NCI-H1694 treated with DMSO at 0.1 percent for 48 hours (cell line): Measurements from ENCODE around the gene FAM53A.
A peak's percentile ranks its signal among the peaks of the same experiment; 100 is the strongest.
"Not testable (repeated sequence)": the region's sequence is repeated elsewhere in the genome, so short reads cannot be mapped to it uniquely, and the experiment has no call there.

ENCODE experiments used
- DNase-seq: peaks from one replicate; lab custom pipeline; 2025; lab: John Stamatoyannopoulos, UW

Gene FAM53A

DNA sequence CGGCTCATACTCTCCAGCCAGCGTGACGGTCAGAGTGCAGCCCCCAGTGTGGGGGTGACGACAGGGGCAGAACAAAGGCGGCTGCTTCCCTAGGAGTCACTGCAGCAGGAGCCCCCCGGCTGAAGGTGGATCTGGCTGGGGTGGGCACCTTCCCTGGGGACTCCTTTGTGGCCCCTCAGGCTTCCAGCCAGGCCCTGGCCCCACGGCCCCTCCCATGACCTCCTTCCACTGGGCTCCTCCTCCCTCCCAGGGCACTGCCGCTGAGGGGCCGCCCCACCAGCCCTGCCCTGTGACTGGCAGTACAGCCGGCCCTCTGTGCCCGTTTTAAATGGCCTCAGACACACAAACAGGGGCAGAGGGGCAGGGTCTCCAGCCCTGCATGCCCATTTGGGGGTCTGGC lies 61.9 kb downstream of the FAM53A start:
- DNase-seq, result no peak

DNA sequence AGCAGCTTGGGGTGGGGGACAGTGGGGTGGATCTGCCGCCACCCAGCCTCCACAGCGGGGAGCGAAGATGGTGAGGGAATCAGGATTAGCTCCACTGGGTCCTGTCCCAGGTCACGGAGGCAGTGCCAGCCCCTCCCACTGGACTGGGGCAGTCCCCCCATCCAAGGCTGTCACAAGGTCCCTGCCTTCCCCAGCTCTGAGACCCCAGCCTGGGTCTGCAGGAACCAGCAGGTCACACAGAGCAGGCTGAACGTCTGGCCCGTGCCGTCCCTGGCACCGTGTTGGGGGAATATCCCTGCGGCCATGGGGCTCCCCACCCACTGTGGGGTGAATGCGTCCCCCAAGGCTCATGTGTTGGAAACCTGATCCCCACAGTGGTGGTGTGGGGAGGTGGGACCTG lies 62.6 kb downstream of the FAM53A start:
- no peak for DNase-seq

- no peak for DNase-seq
These were observed 64.9 kb downstream of the FAM53A start for GRCh38 chr4:1619151-1619672.

DNA sequence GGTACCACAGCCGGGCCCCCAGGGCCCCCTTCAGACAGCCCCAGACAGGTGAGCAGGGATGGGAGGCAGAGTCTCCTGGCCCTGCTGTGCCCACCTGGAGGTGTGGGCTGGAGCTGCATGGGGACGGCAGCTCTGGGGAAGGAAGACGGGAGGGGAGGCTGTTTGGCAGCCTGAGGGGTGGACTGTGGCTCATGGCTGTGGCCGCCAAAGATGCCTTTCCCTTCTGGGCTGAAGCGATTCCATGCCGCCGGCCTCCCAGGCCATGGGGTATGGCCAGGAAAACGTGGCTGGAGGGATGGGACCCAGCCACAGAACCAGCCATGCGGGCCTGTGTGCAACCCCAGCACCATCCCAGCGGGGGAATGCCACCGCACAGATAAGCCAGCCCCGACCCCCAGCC lies 65.7 kb downstream of the FAM53A start:
- DNase-seq, result no peak

DNA sequence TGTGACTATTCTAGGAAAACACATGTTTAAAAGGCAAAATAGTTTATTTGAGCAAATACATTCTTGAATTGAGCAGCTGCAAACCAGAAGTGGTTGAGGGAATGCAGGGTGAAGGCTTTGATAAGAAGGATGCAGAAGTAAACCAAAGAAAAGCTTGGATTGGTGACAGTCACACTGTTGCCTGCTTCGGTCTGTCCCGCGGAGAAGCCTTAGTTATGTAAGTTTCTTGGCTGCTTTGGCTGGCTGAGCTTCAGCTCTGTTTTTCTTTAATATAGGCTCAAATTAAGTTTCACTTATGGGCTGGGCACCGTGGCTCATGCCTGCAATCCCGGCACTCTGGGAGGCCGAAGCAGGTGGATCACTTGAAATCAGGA lies 67.6 kb downstream of the FAM53A start:
- DNase-seq, result no peak

GRCh38 chr4:1615786-1616556 lies 68.1 kb downstream of the FAM53A start:
- no peak for DNase-seq

DNA sequence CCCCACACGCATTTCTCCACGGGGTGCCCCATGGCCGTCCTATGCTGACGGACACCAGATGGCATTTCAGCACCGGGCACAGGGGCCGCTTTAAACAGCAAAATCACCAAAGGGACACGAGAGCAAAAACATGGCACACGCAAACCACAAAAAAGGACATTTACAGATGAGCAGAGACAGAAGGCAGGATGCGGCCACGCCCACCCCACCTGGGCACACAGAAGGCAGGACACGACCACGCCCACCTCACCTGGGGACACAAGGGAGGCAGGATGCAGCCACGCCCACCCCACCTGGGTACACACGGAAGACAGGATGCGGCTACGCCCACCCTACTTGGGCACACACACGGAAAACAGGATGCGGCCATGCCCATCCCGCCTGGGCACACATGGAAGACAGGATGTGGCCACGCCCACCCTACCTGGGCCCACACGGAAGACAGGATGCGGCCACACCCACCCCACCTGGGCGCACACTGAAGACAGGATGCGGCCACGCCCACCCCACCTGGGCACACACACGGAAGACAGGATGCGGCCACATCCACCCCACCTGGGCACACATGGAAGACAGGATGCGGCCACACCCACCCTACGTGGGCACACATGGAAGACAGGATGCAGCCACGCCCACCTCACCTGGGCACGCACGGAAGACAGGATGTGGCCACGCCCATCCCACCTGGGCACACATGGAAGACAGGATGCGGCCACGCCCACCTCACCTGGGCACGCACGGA lies 69.1 kb downstream of the FAM53A start:
- no peak for DNase-seq

DNA sequence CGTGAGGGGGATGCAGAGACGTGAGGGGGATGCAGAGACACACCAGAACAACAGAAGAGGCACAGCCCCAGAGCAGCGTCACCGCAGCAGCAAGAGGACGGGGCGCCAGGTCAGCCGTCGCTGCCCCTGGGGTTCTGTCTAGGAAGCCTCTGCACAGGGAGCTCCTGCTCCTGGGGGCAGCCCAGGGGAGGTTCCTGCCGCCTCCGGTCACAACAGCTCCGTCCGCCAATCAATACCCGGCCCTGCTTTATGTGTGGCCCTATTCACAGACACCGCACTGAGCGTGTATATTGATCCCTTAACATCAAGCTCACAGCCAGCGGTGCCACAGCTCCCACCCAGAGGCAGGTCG lies 69.6 kb downstream of the FAM53A start:
- DNase-seq, result no peak

DNA sequence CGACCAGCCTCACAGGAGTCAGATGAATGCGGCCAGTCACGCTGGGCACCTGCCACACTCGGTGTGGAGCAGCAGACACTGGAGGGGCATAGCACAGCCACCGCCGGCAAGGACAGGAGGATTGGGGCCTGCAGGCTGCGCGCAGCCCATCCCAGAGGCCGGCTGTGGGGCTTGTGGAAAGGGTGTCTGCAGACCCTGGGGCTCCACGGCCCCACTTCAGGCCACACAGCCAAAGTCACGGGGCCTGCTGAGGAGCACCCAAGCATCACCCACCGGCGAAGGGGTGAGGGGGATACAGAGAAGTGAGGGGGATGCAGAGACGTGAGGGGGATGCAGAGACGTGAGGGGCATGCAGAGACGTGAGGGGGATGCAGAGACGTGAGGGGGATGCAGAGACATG lies 70.1 kb downstream of the FAM53A start:
- DNase-seq, result no peak

DNA sequence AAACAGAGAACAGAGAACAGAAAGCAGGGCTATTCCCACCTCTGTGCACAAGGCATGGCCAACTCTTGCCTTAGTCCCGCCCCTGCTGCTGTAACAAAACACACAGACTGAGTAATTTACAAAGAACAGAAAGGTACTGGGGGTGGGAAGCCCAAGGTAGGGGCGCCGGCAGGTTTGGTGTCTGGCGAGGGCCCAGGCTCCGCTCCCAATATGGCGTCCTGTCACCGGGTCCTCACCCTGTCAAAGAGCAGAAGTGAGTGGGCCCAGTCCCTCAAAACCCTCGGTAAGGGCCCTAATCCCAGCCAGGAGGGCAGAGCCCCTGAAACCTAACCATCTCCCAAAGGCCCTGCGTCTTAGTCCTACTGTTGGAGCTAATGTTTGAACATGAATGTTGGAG lies 71.0 kb downstream of the FAM53A start:
- no peak for DNase-seq

DNA sequence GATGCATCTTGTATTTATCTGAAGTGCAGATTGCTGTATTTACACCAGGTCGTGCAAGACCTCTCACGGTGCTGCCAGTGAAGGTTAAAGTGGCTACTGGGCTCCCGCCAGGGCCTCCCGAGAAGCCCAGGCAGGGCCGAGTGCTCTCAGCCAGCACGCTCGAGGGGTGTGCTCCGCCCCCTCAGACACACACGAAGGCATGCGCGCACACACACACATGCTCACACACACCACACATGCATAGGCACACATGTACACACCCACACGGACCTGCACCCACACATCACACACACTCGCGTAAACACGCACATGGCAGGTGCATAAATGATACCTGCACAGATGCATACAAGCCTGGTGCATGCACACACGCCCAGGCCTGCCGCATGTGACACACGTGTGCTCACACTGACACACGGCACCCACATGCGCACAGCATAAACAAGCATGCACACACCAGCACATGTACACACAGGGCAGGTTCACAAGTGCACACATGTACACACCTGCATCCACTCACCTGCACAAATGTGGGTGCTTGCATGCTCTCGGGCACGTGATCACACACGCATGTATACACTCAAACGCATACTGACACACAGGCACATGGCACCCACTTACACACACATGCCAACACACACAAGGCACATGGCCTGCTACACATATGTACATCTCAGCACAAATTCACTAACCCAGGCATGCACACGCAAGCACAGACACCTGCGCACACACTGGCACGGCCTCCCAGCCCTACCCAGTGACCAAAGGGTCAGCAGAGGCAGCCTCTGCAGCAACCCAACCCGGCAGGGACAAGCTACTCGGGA lies 71.6 kb downstream of the FAM53A start:
- DNase-seq, result no peak

DNA sequence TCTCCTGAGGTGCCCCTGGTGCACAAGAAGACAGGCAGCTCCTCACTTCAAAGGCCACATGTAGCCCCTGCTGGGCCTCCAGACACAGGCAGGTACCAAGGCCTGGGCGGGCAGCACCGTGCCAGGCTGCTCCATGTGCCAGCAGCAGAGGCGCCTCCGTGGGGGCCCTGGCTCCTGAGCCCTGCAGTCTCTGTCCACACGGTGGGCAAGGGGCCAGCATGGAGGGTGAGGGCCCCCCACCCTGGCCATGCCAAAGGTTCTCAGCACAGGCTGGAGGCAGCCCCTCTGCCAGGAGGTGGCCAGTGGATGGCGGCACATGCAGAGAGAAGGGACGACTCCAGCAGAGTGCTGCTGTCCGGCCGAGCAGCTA lies 72.6 kb downstream of the FAM53A start:
- DNase-seq, result no peak

- no peak for DNase-seq
These were observed 73.2 kb downstream of the FAM53A start for GRCh38 chr4:1610791-1611500.

- DNase-seq, result no peak
These were observed 74.0 kb downstream of the FAM53A start for GRCh38 chr4:1609901-1610790.

DNA sequence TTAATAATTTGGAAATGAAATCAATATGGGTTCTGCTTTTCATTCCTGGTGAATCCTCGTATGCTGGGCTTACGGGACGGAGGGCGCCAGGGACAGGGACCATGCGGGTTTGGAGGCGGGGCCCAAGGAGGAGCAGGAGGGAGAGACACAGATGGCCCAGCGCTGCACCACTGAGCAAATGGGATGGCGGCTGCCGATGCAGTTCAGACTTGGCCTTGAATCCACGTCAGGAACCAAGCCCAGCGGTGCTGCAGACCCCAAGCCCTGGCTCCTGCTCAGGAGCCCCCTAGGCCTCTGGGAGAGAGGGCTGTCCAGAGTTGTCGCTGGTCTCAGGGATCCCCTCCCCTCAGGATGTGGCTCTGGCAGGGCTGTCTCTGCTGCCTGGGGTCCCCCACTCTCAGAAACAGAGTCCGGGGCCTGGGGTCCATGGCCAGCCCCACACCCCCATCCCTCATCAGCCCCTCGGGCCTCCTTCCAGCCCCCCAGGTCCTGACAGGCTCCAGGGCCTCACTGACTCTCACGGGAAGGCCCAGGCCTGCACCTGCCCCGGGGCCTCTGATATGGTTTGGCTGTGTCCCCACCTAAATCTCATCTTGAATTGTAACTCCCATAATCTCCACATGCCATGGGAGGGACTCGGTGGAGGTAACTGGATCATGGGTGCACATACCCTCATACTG lies 75.2 kb downstream of the FAM53A start:
- DNase-seq, result peak; percentile 60

- DNase-seq, result no peak
These were observed 75.8 kb downstream of the FAM53A start for GRCh38 chr4:1608196-1608820.

- not testable (repeated sequence) for DNase-seq
These were observed 76.5 kb downstream of the FAM53A start for GRCh38 chr4:1607436-1608195.

DNA sequence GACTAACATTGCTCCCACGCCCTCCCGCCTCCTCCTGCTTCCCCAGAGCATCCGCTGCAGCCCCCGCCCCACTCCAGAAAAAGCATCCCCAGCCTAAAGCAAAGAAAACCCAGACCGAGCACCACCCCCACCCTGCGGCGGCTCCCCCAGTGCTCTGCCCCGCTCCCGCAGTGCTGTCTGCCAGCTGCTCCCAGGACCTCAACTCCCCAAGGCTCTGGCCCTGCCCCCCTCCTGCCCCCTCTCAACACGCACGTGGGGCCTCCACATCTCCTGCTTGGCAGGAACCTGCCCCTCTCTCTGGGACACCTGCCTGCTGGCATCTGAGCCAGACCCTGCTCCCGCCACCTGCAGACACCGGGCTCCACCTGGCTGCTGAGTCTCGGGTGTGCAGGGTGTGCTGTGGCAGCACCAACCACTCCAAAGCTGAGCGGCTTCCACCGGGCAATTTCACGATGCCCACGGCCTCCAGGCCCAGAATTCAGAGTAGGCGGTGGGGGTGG lies 79.4 kb downstream of the FAM53A start:
- DNase-seq, result peak; percentile 30

DNA sequence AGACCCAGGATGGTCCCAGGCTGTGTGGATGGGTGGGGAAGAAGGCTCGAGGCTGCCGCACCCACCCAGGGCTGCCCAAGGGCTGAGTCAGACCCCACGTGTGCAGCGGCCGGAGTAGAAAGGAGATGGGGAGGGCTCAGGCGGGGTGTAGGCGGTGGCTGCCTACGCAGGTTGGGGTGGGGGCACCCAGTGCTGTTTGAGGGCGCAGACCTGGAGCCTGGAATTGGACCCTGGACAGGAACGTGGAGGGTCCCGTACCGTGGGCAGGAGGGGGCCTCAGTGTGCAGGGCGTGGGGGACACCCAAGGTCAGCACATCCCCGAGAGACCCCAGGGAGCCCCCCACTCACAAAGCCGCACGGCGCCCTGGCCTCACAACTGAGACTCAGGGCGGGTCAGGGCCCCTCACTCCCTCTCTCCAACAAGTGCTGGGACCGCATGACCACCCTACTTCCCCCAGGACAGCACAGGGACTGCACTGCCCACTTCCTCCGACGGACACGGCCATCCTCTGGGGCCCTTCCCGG lies 79.9 kb downstream of the FAM53A start:
- no peak for DNase-seq
